ENCODE results near the gene EIF4G3. TPM values are rescaled to one million over a fixed set of nuclear protein-coding genes. Genes with fewer than 3 reads are reported as not detected.
"Not testable (repeated sequence)": the region's sequence is repeated elsewhere in the genome, so short reads cannot be mapped to it uniquely, and the experiment has no call there.

The EIF4G3 gene
- total RNA-seq, 1 experiment from 2014 or later = 30.9 TPM

DNA sequence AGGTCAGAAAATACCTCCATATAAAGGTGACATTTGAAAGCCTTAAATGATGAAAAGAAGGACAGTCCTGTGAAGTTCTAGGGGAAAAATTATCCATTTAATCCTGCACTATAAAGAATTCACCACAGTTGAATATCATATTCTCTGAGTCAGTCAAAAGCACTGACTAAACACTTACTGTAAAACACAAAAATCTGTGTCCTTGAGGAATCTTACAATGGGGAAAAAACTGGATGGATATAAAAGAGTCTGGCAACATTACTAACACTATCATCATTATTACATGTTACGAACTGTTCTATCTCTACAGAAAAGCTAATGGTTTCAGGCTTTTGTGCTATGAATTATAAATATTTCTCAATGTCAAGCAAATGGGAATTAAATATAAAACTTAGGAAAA is 347.2 kb downstream of the EIF4G3 start:
- in situ Hi-C loops (cut with HindIII; ENCODE audit: low sequenced_read_pairs) = no loop called here
- no peak for DNase-seq (ENCODE audit: low spot score)

DNA sequence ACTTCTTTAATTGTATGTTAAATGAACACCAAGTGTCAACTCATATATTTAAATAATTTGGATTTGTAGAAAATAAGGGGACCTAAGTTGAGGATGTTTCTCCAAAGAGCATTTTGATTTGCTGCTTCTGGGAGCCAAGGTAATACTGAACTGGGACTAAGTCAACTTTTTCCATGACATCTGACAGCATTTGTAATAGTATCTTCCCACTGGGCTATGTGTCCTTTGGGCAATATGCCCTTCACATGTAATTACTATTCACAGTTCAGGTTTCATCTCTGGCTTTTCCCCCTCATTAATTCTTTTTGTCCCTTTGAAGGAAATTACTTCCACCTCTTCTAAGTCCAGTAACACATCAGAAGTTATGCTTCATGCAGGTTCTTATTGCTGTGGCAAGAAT is 352.9 kb downstream of the EIF4G3 start:
- DNase-seq (ENCODE audit: low spot score) = no peak
- in situ Hi-C loops (cut with HindIII; ENCODE audit: low sequenced_read_pairs) = no loop called here

DNA sequence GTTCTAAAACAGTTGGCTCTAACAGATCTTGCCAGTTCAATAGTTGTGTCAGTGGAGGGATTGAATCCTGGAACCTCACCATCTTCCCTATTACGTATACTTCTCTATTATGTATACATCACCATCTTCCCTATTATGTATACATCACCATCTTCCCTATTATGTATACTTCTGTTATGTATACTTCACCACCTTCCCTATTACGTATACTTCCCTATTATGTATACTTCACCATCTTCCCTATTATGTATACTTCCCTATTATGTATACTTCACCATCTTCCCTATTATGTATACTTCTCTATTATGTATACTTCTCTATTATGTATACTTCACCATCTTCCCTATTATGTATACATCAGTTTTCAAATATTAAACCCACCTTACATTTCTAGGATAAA is 355.2 kb downstream of the EIF4G3 start:
- in situ Hi-C loops (cut with HindIII; ENCODE audit: low sequenced_read_pairs) = no loop called here
- DNase-seq (ENCODE audit: low spot score) = no peak

DNA sequence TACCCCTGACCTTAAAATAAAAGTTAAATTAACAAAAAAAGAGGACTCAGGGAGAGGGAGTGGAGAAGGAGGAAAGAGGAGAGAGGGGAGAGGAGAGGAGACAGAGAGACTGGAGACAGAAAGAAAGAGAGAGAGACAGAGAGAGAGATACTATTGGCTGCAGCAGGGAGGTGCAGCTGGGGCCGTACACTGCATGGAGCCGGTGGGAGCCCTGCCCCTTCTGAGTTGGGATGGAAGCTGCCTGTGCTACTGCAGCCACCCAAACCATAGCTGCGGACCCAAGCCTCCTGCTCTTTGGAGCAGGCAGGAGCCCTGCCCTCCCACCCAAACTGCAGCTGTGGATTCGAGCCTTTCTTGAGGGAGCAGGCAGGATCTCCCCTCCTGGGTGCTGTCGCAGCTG is 356.9 kb downstream of the EIF4G3 start:
- in situ Hi-C loops (cut with HindIII; ENCODE audit: low sequenced_read_pairs) = no loop called here
- no peak for DNase-seq (ENCODE audit: low spot score)

DNA sequence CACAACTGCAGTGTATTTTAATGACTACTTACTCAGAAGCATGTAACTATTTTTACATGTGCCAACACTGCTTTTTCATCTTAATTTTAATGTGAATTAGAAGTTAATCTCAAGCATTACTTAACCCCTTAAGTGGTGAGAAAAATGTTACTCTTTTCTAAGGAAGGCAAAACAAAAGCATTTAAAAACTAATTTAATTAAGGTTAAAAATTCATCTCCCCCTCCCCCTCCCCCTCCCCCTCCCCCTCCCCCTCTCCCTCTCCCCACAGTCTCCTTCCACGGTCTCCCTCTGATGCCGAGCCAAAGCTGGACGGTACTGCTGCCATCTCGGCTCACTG is 362.2 kb downstream of the EIF4G3 start:
- DNase-seq (ENCODE audit: low spot score) = no peak
- in situ Hi-C loops (cut with HindIII; ENCODE audit: low sequenced_read_pairs) = no loop called here

DNA sequence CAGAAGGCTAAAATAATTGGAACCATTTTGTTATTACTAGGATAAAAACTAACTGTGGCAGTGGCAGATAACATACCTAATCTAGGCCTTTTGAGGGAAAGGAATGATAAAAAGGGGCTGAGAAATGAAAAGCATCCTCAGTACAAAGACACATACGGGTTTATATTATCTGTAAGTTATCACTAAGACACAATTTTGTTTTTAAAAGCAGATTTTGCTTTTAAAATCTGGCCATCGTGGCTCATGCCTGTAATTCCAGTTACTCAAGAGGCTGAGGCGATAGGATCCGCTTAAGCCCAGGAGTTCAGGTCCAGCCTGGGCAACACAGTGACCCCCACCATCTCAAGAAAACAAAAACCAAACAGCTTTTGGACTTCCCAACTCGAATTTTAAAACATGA is 364.8 kb downstream of the EIF4G3 start:
- in situ Hi-C loops (cut with HindIII; ENCODE audit: low sequenced_read_pairs) = no loop called here

DNA sequence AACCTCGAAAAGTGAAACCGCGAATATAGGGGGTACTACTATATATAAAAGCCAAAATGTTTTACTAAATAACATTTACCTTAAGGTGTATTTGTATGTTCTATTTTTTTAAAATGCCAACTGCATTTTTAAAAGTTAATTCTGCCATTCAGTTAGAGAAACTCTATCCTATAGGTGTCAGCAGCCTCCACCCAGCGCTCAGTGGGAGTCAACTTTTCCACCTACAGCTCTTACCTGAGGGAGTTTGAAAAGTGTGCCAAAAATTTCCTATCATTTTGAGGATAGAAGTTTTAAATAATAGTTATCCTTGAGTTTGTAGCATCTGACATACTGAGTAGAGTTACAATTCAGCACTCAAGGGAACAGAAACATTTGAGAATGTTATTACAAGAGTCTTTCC is 383.5 kb downstream of the EIF4G3 start:
- in situ Hi-C loops (cut with HindIII; ENCODE audit: low sequenced_read_pairs) = no loop called here
- DNase-seq (ENCODE audit: low spot score) = no peak

More for the DNA sequence above, 364.8 kb downstream of the EIF4G3 start:
- DNase-seq (ENCODE audit: low spot score) = no peak

DNA sequence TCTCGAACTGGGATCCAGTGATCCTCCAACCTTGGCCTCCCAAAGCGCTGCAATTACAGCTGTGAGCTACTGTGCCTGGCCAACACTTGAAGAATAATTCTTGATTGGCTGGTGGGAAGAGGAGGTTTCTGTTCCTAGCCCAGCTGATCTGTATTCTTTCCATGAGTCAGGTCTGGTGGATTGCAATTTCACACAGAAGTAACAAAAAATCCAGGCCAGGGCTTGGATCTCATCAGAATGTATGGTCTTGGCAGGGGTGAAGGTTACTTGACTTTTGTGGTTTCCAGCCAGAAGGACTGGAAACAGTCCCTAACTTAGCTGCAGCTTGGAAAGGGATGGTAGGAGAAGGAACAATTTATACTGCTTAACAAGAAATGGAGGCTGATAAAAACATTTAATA is 384.5 kb downstream of the EIF4G3 start:
- in situ Hi-C loops (cut with HindIII; ENCODE audit: low sequenced_read_pairs) = no loop called here
- no peak for DNase-seq (ENCODE audit: low spot score)

DNA sequence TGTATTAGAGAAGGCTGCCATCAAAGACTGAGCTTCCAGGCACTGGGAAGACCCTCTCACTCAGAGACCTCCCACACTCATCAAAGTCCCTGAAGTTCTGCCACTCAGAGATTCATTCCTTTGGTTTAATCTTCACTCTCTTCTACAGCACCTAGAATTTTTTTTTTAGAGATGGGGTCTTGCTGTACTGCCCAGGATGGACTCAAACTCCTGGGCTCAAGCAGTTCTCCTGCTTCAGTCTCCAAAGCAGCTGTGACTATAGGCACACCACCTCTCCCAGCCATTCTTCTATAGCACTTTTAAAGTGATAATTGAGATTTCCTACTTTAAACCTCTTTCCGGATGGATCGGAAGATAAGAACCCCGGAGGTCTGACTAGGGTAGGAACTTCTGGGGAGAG is 385.9 kb downstream of the EIF4G3 start:
- in situ Hi-C loops (cut with HindIII; ENCODE audit: low sequenced_read_pairs) = no loop called here
- no peak for DNase-seq (ENCODE audit: low spot score)

DNA sequence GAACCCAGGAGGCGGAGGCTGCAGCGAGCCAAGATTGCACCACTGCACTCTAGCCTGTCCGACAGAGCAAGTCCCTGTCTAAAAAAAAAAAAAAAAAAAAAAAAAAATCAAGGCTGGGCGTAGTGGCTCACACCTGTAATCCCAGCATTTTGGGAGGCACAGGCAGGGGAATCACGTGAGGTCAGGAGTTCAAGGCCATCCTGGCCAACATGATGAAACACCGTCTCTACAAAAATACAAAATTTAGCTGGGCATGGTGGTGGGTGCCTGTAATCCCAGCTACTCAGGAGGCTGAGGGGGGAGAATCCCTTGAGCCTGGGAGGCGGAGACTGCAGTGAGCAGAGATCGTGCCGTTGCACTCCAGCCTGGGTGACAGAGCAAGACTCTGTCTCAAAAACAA is 387.1 kb downstream of the EIF4G3 start:
- DNase-seq (ENCODE audit: low spot score); in situ Hi-C loops (cut with HindIII; ENCODE audit: low sequenced_read_pairs): not testable (repeated sequence)

DNA sequence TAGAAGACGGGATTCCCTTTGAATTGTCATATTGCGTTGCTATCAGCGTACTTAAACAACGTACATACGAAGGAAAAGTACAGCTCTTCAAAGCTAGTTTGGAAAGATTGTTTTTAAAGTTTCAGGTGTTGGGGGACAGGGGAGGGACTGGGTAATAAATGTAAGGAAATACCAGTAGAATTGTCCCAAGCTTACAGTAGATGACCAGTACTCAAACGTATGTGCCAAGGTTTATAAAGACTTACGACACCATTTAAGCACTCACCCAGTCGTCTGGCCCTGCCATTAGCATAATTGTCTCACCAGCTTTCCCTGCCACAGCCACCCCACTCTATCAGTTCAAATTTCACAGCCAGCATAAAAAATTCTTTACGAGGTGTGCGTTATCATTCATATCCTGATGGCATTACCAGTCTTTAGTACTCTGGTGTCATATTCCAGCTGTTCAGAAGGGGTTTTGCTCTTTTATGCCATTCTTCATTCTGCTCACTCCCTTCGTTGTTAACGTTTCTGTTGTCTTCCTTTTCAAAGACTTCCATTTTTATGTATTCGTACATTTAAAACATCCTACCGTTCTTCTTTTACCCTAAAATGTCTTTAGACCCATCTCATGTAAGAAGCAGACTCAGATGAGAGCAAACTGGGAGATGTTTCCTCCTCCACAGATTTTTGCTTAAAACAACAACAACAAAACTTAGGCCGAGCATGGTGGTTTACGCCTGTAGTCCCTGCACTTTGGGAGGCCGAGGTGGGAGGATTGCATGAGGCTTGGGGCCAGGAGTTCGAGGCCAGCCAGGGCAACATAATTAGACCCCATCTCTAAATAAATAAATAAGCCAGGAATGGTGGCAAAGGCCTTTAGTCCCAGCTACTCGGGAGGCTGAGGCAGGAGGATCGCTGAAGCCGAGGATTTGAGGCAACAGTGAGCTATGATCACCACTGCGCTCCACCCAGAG is 388.6 kb downstream of the EIF4G3 start:
- in situ Hi-C loops (cut with HindIII; ENCODE audit: low sequenced_read_pairs) = no loop called here
- no peak for DNase-seq (ENCODE audit: low spot score)

DNA sequence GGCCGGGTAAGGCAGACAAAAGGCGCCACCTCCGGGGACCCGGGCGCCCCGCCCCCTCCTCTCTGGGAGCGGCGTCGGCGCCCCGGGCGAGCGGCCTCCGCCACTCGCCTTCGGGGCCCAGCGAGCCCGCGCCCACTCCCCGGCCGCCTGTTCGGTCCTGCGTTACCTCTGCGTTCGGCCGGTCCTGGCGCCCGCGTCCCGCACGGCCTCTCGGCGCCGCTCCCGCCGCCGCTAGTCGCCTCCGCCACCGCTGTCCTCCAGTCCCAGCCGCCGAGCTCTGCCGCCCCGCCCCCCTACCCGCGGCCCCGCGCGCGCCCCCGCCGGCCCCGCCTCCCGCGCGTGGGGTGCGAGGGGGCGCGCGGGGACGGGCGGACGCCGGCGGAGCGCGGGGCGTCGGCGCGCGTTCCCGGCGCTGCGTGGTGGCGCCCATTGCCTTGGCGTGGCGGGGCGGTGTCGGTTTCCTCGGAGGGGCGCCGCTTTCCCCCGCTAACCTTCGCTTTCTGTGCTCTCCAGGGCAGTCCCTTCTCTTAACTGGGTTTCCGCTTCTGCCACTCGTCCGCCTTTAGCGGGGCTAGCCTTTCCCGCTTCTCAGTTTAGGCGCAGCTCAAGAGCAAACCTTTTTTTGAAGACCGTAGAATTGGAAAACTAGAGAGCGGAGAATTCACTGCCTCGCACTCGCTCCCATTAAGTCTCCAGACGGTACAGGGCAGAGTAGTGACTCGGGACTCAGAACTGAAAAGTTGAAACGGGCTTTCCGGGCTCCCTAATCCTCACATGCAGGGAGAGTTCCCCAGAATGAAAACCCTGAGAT is 389.5 kb downstream of the EIF4G3 start, which contains the start of gene HP1BP3:
HP1BP3 (minus strand) TSS at position 279 of the 811 bp plus-strand sequence. CDS start 6,867 bp downstream, outside the sequence.
- in situ Hi-C loops (cut with HindIII; ENCODE audit: low sequenced_read_pairs) = no loop called here
- DNase-seq (ENCODE audit: low spot score) = peak; percentile 69

DNA sequence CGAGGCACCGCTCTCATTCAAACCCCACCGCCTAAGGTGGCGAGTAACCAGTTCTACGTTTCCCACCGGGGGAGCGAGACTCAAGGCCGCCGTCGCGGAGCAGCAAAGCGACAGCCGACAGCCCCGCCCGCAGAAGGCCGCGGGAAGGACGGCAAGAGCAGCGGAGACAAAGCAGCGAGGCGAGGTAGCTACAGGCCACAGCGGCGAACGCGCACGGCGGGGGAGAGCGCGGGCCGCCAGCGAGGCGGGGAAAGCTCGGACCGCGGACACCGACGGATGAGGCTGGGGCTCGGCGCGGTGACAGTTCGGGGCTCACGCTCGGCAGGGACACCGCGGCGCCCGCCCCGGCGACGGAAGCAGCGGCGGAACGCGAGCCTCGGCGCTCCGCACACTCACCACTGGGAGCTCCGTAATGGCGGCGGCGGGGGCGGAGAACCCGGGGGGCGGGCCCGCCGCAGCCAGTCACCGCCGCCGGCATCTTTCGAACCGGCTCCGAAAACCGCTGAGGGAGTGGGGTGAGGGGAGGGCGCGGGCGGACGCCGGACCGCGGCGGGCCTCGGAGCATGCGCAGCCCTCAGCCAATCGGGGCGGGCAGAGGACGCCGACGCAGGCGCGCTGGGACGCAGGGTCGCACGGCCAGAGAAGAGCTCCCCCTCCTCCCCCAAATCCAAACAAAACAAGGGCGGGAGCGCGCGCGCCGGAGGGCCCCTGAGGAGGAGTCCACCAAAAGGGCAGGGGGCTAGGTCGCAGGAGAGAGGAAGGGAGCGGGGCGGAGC is 390.3 kb downstream of the EIF4G3 start:
- in situ Hi-C loops (cut with HindIII; ENCODE audit: low sequenced_read_pairs) = no loop called here
- DNase-seq (ENCODE audit: low spot score) = peak; percentile 91

DNA sequence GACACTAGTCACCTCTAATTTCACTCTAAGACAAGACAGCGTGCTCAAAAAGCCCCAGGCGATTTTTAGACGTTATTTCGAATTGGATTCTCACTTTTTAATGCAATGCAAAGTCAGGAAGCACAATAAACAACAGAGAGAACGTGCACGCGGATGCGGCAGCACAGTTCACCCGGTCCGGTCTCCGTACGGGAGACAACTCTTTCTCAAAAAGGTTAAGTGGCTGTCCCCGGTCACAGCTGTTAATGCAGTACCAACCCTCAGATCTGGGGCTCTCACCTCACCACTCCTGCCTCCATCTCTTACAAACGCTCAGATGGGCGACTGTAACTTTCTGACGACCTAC is 390.8 kb downstream of the EIF4G3 start:
- DNase-seq (ENCODE audit: low spot score) = no peak
- in situ Hi-C loops (cut with HindIII; ENCODE audit: low sequenced_read_pairs) = no loop called here

DNA sequence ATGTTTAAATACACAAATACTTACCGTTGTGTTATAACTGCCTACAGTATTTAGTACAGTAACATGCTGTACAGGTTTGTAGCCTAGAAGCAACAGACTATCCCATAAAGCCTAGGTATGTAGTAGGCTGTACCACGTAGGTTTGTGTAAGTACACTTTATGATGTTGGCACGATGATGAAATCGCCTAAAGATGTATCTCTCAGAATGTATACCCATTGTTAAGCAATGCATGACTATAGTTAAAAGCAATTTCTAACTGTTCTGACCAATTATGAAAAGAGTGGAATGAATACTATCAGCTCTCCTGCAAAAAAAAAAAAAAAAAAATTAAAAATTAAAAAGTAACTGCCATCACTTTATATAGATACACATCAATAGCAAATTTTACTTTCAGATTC is 401.0 kb downstream of the EIF4G3 start:
- DNase-seq (ENCODE audit: low spot score) = no peak
- in situ Hi-C loops (cut with HindIII; ENCODE audit: low sequenced_read_pairs) = no loop called here

DNA sequence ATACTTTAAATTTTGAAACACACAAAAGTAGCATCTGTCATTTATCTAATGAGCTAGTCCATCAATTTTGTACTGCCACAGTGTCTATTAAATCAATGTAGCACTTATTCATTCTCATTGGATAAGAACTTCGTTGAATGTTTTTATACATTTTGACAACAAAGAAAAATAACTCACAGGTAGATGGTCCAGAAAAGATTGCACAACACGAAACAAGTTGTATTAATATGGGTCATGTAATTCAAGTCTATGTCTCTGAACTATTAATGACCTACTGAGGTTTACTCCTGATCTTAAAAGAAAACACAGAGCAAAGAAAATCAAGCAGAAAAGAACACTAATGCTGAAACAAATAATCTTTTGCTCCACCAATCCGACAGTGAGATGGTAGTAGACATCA is 404.9 kb downstream of the EIF4G3 start:
- DNase-seq (ENCODE audit: low spot score) = no peak
- in situ Hi-C loops (cut with HindIII; ENCODE audit: low sequenced_read_pairs) = no loop called here

DNA sequence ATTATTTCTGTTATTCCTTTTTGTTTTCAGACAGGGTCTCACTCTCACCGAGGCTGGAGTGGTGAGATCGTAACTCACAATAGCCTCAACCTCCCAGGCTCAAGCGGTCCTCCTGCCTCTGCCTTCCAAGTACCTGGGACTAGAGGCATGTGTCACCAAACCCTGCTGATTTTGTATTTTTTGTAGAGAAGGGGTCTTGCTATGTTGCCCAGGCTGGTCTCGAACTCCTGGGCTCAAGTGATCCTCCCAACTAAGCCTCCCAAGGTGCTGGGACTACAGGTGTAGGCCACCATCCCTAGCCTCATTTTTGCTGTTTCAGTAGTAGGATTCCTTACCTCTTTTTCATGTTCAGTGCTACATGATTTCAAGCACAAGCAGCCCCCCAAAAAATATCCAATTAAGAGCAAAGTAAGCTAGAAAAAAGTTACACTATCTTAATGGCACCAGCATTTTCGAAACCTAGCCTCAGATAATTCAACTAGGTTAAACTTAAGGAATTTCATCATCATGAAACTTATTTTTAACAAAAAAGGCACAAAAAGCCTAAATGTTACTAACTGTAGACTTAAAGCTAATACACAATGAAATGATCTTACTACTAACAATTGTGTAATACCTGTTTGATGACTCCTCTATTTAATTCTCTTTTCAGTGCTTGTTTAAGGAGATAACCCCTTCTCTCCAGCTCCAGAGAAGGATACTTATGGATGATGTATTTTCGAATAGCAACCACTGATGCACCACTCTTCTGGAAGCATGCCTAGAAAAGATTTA is 406.2 kb downstream of the EIF4G3 start:
- in situ Hi-C loops (cut with HindIII; ENCODE audit: low sequenced_read_pairs) = no loop called here

DNA sequence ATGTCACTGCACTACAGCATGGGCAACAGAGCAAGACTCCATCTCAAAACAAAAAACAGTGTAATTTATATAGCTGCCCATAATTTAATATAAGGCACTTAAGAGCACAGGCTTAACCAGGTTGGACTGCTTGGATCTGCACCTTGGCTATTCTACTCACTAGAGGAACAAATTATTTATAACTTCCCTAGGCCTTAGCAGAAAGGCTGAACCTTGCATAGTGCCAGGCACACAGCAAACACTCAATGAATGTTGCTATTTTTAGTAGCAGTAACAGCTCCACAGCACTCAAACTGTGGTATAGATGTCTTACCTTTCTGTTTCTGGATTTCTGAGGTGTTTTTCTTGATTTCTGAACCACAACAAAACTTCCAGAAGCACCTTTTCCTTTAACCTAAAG is 409.4 kb downstream of the EIF4G3 start:
- in situ Hi-C loops (cut with HindIII; ENCODE audit: low sequenced_read_pairs) = no loop called here
- DNase-seq (ENCODE audit: low spot score) = no peak

More for the DNA sequence above, 406.2 kb downstream of the EIF4G3 start:
- DNase-seq (ENCODE audit: low spot score) = no peak

DNA sequence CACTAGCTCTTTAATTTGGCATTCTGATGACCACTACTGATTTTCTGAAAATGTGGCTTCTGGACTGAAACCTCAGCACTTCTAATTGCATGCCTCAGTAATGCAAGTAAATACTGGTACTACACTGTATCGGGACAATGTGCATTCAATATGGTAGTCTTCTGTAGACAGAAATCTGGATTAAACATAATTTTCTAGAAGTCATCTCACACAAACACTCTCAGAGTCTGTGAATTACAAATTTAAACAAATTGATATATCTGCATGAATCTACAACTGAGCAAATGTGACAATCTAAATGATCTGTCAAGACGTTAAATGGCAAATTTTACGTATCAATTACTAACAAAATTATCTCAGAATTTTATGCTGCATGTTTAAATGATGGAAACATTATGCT is 413.3 kb downstream of the EIF4G3 start:
- no peak for DNase-seq (ENCODE audit: low spot score)

More for the DNA sequence above, 413.3 kb downstream of the EIF4G3 start:
- in situ Hi-C loops (cut with HindIII; ENCODE audit: low sequenced_read_pairs) = no loop called here

All from G401 (cell line).